HG03460 (cell line): ENCODE results near the gene ARFGAP1.

Source experiments
- ATAC-seq: cut with Tn5 transposase; IDR thresholded peaks from one replicate; pipeline ENCODE4 v1.9.1; 2021; ENCODE audit not compliant: unreplicated experiment

ARFGAP1 gene

DNA sequence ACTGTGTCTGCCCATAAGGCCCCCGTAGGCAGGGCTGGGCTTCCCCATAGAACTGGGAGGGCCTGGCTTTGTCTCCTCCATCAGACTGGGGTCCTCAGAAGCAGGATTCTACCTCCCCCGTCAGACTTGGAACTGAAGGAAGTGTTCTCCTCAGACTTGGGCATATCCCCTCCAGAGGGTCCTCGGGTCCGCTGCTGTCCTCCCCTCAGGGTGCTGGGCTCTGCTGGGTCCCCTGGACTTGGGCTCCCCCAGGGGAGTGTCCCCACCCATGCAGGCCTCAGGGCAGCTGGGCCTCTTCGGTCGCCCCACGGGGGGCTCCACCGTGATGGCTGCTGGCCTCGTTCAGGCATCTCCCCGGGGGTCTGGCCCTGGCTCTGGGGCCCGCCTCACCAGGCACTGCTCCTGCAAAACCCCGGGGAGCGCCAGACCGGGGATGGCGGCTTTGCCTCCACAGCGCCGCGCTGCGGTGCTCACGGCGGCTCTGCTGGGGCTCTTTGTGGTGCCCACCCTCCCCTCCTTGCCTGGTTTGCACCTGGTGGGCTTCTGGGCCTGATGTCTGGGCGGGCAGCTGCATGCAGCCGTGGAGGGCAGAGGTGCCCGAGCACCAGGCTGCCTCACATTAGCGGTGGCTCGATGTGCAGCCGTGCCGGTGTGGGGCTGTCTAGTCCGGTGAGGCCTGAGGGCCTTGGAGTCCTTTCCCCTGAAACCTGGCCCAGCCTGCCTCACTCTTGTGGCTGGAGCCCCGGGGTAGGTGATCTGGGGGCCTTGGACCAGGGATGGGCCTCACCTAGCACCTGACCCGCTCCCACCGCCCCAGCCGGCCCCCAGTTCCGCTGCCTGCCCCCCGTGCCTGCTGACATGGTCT, 34.3 kb downstream of the ARFGAP1 start:
- no peak for ATAC-seq

DNA sequence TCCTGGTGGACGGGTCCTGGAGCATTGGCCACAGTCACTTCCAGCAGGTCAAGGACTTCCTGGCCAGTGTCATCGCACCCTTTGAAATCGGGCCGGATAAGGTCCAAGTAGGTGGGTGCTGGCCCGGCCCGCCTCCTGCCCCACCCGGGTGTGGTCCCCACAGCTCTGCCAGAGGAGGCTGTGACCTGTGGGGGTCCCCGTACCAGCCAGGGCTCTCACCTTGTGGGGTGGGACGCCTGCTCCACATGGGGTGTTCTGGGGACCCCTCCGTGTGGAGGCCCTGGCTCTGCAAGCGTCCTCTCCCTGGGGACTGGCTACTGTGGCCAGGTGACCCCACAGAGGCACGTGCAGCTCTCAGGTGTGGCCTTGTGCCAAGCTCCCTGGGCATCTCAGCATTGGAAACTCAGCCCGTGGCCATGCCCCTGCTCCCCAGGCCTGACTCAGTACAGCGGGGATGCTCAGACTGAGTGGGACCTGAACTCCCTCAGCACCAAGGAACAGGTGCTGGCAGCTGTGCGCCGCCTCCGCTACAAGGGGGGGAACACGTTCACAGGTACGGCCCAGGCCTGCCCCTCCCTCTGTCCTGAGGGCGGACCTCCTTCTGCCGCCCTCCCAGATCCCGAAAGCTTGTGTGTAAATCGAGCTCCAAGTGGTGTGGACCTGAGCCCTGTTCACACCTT, 35.1 kb downstream of the ARFGAP1 start:
- no peak for ATAC-seq

DNA sequence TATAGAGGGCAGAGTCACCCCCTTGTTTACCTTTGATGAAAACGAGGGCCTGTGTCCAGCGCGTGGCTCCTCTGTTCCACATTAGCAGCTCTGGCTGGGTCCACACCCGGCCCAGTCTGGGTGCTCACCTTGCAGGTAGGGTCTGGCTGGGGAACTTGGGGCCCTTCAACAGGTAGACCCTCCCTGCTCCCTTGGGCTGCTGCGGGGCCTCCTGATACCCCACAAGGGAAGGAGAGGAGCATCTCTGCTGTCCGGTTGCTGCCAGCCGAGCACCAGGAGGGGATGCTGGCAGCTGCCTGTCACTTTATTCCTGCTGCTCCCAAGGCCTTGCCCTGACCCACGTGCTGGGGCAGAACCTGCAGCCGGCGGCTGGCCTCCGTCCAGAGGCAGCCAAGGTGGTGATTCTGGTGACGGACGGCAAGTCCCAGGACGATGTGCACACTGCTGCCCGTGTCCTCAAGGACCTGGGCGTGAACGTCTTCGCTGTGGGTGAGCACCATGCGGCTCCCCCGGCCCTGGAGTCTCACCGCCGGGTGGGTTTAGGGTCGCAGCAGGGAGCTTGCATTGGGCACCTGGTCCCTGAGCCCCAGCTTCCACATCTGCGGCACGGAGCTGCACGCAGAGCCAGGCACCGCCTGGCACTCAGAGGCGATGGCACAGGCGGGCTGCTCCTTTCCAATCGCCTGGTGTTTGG, 35.8 kb downstream of the ARFGAP1 start:
- ATAC-seq = no peak

DNA sequence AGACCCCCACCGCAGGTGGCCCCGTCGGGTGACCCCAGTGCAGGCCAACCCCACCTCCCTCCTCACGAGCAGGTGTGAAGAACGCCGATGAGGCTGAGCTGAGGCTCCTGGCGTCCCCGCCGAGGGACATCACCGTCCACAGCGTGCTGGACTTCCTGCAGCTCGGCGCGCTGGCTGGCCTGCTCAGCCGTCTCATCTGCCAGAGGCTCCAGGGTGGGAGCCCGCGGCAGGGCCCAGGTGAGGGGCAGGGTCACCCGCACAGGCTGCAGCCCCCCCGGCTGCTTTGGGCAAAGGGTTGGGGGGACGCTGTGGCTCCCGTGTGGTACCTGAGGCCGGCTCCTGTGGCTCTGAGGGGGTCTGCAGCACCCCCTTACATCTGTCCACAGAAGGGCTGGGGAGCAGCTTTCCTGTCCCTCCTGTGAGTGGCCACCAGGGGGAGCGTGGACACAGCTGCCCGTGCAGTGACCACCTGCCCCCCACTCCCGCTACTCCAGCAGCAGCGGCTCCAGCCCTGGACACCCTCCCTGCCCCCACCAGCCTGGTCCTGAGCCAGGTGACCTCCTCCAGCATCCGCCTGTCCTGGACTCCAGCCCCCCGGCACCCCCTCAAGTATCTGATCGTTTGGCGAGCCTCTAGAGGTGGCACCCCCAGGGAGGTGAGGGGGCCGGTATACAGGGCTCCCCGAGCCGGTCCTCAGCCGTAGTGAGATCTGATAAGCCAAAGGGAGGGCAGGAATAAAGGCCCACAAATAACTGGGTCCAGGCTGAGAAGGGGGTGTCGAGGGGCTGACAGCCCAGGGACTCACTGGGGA, 36.9 kb downstream of the ARFGAP1 start:
- ATAC-seq = no peak

DNA sequence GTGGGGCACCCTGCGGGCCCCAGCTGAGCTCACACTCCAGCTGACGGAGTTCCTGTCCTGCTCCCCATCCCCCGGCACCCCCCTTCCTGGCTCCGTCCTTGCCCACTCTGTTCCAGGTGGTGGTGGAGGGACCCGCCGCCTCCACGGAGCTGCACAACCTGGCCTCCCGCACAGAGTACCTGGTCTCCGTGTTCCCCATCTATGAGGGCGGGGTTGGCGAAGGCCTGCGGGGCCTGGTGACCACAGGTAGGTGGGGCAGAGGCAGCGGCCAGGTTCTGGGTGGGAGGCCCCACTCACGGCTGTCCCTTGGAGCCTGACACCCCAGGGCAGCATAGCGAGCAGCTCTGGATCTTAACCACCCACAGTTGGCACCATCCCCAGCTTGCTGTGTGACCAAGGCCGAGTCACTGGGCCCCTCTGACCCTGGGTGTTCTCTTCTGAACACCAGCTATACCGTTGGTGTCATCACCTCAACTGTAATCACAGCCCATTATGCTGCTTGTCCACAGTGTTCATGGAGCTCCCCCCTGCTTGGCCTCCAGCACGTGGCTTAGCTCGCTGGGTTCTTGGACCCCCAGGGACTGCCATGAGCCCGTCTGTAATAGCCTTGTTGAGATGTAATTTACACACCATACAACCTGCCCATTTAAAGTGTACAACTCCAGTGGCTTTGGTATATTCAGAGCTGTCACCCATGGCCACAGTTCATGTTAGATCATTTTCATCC, 37.8 kb downstream of the ARFGAP1 start:
- no peak for ATAC-seq

DNA sequence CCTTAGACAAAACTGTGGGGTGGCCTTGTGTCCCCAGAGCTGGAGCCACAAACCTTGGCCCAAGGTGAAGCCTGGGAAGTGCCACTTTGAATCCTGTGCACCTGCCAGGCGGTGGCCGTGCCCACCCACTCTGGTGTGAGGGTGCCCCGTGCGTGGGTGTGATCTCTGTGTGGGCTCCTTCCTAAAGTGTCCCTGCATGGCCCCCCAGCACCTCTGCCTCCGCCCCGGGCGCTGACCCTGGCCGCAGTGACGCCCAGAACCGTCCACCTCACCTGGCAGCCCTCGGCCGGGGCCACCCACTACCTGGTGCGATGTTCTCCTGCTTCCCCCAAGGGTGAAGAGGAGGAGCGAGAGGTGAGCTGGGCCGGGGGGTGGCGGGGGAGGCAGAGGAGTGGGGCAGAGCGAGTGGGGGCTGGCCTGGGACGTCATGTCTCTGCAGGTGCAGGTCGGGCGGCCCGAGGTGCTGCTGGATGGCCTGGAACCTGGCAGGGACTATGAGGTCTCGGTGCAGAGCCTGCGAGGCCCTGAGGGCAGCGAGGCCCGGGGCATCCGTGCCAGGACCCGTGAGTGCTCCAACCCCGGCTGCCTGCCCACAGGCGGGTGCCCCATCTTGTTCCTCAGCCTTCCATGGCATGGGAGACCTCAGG, 38.7 kb downstream of the ARFGAP1 start:
- no peak for ATAC-seq

DNA sequence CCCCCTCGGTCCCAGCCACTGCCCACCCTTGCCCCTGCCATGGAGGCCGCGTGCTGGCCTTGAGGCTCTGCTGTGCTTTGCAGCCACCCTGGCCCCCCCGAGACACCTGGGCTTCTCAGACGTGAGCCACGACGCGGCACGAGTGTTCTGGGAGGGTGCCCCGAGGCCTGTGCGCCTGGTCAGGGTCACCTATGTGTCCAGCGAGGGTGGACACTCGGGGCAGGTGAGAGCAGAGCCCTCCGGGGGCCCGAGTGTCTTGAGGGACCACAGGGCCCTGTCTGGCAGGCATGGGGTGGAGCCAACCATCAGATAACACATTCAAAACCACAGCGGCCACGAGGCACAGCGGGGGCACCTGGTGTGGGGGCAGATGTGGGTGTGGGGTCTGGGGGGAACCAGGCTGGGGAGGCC, 39.2 kb downstream of the ARFGAP1 start:
- no peak for ATAC-seq

DNA sequence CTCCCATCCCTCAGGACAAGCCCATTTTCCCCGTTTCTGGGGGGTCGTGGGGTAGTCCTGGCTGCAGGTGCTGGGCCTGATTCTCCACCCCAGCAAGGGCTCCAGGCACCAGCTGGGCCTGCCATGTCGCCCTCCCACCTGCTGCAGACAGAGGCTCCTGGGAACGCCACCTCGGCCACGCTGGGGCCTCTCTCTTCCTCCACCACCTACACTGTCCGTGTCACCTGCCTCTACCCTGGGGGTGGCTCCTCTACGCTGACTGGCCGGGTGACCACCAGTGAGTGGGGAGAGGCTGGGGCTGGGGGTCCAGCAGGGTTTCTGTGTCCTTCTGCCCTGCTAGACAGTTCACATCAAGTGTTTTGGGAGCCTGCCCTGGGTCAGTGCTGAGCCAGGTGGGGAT, 39.7 kb downstream of the ARFGAP1 start:
- ATAC-seq = no peak

DNA sequence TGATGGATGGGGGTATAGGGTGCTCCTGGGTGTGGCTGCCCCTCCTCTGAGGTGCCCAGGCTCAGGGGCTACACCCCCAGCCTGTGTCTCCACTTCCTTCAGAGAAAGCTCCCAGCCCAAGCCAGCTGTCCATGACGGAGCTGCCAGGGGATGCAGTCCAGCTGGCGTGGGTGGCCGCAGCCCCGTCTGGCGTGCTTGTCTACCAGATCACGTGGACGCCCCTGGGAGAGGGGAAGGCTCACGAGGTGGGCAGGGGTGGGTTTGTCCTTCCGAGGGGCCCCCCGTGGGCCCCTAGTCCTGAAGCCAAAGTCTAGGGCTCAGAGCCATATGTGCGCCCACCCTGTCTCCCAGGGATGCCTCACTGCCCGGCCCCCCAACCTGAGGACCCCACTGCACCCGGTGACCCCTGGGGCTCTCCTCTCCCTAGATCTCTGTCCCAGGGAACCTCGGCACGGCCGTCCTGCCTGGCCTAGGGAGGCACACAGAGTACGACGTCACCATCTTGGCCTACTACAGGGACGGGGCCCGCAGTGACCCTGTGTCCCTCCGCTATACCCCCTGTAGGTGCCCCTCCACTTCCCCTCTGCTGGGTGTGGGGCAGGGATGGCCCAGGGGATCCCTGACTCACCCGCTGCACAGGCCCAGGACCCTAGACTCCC, 40.2 kb downstream of the ARFGAP1 start:
- no peak for ATAC-seq

DNA sequence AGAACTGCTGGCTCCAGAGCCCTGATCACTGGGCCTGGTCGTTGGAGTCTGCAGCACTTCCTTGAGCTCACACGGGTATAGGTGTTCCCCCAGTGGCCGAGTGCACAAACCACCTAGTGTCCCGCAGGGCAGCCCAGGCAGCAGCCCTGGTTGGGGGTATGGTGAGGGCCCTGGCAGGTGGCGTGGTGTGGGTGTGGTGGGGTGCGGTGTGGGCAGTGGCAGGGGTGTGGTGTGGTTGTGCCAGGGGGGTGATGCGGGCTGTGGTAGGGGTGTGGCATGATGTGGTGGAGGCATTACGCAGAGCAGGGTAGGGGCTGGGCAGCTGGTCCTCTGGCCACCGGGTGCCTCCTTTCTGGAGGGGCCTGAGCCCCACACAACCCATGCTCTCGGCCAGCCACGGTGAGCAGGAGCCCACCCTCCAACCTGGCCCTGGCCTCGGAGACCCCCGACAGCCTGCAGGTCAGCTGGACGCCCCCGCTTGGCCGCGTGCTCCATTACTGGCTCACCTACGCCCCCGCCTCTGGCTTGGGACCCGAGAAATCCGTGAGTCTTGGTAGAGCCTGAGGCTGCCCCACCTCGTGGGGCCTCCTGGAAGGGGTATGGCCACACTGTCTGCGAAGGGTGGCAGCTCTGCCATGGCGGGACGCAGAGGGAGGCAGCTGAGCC, 40.9 kb downstream of the ARFGAP1 start:
- no peak for ATAC-seq

DNA sequence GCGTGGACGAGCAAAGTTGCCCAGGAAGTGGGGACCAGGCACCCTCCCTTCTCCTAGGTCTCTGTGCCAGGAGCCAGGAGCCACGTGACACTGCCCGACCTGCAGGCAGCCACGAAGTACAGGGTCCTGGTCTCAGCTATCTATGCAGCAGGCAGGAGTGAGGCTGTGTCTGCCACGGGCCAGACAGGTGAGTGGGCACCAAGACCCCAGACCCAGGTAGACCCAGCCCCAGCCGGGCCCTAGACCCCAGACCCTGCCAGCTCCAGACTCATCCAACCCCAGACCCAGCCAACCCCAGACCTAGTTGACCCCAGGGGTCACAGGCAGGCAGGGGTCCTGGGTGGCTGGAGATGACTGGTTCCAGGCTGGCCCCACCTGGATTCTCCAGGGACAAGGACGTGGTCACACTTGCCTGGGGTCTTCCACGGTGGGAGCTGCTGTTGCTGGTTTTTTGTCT, 41.4 kb downstream of the ARFGAP1 start:
- ATAC-seq = no peak

DNA sequence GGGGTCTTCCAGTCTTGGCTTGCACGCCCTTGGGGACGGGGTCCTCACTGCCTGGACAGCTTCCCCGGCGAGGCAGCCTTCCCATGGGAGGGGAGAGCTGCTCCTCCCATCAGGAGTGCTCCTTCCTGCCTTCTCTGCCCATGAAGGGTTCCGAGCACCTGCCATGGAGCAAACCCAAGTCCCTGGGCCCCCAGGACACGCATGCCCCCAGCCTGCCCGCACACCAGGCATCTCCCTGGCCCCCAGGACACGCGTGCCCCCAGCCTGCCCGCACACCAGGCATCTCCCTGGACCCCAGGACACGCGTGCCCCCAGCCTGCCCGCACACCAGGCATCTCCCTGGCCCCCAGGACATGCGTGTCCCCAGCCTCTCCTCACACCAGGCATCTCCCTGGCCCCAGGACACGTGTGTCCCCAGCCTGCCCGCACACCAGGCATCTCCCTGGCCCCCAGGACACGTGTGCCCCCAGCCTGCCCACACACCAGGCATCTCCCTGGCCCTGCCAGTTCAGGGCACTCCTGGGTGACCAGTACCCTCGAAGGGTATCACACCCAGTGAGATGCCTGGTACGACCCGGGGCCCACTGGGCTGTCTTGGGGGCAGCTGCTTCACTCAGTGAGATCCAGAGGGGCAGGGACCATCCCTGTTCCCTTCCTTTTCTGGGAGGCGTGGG, 42.1 kb downstream of the ARFGAP1 start:
- ATAC-seq = no peak

DNA sequence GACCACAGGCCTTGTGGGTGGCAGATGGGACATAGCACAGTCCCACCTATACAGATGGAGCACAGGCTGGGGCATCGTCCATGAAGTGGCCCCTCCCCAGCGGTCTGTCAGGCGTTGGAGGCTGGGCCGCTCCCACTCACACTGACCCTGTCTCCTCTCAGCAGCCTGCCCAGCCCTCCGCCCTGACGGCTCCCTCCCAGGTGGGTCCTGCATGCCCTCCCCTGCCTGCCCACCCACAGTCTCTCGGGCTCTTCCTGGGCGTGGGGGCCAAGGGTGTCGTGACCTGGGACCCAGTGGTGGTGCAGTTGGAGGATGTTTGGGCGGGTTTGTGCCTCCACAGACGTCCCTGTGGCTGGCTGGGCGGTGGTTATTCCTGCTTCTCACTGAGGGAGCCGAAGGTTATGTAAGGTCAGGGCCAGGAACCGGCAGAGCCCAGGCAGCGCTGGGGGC, 42.7 kb downstream of the ARFGAP1 start:
- ATAC-seq = no peak

DNA sequence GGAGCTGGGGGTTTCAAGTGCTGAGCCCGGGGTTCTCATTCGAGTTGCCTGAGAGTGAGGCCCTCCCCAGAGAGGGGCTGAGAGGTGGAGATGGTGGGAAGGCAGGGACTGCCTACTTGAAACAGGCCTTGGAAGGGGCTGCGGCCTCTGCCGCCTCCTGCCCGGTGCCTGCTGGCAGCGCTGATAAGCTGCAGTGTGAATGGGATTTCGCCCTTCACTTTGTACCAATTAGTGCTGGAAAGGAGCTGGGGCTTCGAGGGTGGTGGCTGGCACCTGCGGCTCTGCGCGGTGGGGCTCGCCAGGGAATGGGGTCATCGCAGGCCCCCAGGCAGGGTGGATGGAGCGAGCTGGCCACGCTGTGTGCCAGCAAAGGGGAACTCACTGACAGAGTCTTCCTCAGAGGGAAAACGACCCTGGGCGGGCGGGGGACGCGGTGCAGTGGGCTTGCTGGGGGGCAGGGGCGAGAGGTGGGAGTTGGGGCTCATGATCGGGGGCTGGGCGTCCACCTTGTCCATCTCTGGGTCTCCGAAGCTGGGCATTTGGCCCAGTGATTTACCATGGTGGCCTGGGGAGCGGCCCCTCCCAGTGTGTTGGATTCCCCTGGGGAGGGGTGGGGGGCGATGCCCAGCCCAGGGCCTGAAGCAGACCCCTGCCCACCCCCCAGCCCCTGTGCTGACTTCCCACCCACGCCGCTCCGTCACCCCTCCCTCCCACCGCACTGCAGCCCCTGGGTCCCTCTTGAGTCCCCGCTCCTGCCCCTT, 43.3 kb downstream of the ARFGAP1 start:
- no peak for ATAC-seq

DNA sequence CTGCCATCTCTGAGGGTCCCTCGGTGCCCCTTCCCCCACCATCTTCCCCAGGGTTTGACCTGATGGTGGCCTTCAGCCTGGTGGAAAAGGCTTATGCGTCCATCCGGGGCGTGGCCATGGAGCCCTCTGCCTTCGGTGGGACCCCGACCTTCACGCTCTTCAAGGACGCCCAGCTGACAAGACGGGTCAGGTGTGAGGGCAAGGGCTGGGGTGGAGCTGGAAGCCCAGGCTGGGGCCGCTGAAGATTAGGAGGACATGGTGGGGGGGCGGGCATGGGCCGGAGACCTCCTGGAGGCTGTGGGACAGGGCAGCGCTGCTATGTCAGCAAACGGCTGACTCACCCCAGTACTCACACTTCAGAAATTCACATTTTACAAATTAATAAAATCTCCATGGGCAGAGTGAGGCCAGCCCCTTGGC, 43.9 kb downstream of the ARFGAP1 start:
- no peak for ATAC-seq

DNA sequence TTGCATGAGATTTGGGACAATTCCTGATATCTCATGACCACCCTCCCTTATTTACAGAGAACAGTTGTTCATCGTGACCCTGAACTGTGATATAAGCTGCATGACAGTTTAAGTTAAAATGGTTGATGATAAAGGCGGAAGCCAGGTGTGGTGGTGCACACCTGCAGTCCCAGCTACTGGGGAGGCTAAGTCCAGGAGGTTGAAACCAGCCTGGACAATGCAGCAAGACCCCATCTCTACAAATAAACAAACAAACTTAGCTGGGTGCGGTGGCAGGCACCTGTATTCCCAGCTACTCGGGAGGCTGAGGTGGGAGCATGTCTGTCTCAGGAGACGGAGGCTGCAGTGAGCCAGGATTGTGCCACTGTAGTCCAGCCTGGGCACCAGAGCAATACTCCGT, 44.4 kb downstream of the ARFGAP1 start:
- no peak for ATAC-seq

DNA sequence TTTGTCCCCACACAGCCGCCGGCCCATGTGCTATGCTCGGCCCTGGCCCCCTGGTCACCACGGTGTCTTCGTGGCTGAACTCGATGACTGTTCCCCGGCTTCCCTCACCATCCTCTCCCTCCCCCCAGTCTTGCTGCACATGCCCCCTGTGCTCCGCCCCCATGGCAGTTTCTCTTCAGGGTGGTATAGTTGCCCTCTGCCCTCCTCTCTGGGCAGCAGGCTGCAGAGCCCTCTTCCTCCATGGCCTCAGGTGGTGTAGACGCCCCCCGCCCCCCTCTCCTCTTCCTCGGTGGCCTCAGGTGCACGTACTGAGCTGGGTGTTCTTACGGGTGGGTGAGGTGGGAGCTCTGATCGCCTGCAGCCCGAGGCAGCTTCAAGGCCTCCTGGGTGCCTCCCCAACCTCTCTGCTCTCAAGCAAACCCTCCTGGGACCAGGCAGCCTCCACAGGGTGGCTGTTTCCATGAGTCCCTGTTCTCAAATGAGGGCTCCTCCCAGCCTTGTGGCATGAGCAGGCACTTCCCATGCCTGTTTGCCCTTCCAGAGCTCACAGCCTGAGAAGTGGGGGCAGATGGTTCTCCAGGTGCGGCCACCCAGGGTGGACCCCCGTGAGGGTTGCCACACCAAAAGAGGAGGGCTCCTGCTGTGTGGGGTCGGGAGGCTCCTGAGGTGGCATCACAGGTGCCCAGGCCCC, 45.1 kb downstream of the ARFGAP1 start:
- no peak for ATAC-seq
